ENCODE measurements around the gene FOSB. TPM values are rescaled to one million over a fixed set of nuclear protein-coding genes. Genes with fewer than 3 reads are reported as not detected.
A peak's percentile ranks its signal among the peaks of the same experiment; 100 is the strongest.

FOSB gene
- total and polyA plus RNA-seq, 9 of the 15 experiments (the other 6 are each of a cell fraction or from before 2014, with no cell fraction given), result 0.11 to 2.7 (median 0.73) TPM

- no peak for TF ChIP-seq NFE2L1 (tag; IDR thresholded peaks at IDR 0.05; ENCODE audit: borderline replicate concordance, low read depth)
- peak; percentile 81 for TF ChIP-seq FOS (IDR thresholded peaks at IDR 0.05; ENCODE audit: extremely low read depth, insufficient read length)
- peak; percentile 65 for TF ChIP-seq USF1 (CRISPR knock-in tag; IDR thresholded peaks at IDR 0.05)
- TF ChIP-seq PHF20 (IDR thresholded peaks at IDR 0.05; ENCODE audit: partially characterized antibody), result no peak
- no peak for TF ChIP-seq DNMT1 (IDR thresholded peaks at IDR 0.05)
- TF ChIP-seq CCAR2 (IDR thresholded peaks at IDR 0.05; ENCODE audit: low read depth, low read length), result no peak
- TF ChIP-seq HBP1 (CRISPR knock-in tag; IDR thresholded peaks at IDR 0.05), result 0 out of 2 replicates have a peak, but pooled peaks have one; percentile 32
- TF ChIP-seq, protein P1, sequence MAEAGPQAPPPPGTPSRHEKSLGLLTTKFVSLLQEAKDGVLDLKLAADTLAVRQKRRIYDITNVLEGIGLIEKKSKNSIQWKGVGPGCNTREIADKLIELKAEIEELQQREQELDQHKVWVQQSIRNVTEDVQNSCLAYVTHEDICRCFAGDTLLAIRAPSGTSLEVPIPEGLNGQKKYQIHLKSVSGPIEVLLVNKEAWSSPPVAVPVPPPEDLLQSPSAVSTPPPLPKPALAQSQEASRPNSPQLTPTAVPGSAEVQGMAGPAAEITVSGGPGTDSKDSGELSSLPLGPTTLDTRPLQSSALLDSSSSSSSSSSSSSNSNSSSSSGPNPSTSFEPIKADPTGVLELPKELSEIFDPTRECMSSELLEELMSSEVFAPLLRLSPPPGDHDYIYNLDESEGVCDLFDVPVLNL (CRISPR knock-in tag; IDR thresholded peaks at IDR 0.05; ENCODE audit: low read depth), result 0 out of 2 replicates have a peak, but pooled peaks have one; percentile 16
- TF ChIP-seq TEAD2 (tag; IDR thresholded peaks at IDR 0.05), result no peak
- TF ChIP-seq ZNF143 (CRISPR knock-in tag; IDR thresholded peaks at IDR 0.05), result no peak
- TF ChIP-seq ZNF184 (CRISPR knock-in tag; IDR thresholded peaks at IDR 0.05), result no peak
- no peak for TF ChIP-seq PTBP1 (IDR thresholded peaks at IDR 0.05; ENCODE audit: low read depth, low read length)
- TF ChIP-seq COPS2 (conservative IDR thresholded peaks at IDR 0.05), result no peak
- TF ChIP-seq BRF2 (IDR thresholded peaks at IDR 0.05; ENCODE audit: borderline replicate concordance, insufficient read depth, insufficient read length), result no peak
- TF ChIP-seq ZNF639 (CRISPR knock-in tag; conservative IDR thresholded peaks at IDR 0.05 in 1 of 2, IDR thresholded peaks at IDR 0.05 in 1 of 2), result peak in 1 of 2 experiments; percentile 15; a peak in 1 of 4 replicates
- TF ChIP-seq SMAD4 (CRISPR knock-in tag; conservative IDR thresholded peaks at IDR 0.05), result 0 out of 2 replicates have a peak, but pooled peaks have one; percentile 18
- TF ChIP-seq NFRKB (IDR thresholded peaks at IDR 0.05; ENCODE audit: low read depth), result no peak
- TF ChIP-seq ZNF354B (CRISPR knock-in tag; IDR thresholded peaks at IDR 0.05), result no peak
- TF ChIP-seq ZNF239 (CRISPR knock-in tag; IDR thresholded peaks at IDR 0.05), result no peak
- no peak for TF ChIP-seq HMG20A (CRISPR knock-in tag; conservative IDR thresholded peaks at IDR 0.05)
- no peak for TF ChIP-seq CBX2 (IDR thresholded peaks at IDR 0.05; ENCODE audit: insufficient read depth, low read length, poor library complexity, severe bottlenecking)
- TF ChIP-seq STAT5A (IDR thresholded peaks at IDR 0.05; ENCODE audit: borderline replicate concordance, low read length), result no peak
These were observed 1.5 kb downstream of the FOSB start (continued) for GRCh38 chr19:45469132-45469944.
